ENCODE data around the gene REV1.

DNA sequence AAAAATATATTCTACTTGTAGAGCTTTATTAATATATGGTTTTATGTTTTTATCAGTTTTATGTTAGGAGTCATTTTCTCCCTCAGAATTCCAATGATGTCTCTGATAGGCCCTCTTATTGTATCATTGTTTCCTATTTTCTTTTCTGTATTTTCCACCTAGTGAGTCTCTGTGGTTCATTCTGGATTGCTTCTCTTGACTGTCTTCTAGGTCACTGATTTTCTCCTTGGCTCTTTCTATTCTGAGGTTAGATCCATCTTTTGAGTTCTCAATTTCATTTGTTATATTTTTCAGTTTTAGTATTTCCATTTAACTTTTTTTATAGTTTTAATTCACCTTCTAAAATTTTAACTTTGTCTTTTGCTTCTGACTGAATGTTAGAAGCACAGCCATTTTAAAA is 115.1 kb downstream of the REV1 start:
- TF ChIP-seq POLR2A (IDR thresholded peaks at IDR 0.05) (no peak), CTCF (IDR thresholded peaks at IDR 0.05) (no peak)
